DMS153 (cell line): Measurements from ENCODE around the gene RAB36.

Experiments
- DNase-seq: peaks from one replicate; lab custom pipeline; 2025; lab: John Stamatoyannopoulos, UW

Gene RAB36

GRCh38 chr22:23182309-23183060 is 37.2 kb downstream of the RAB36 start:
- DNase-seq: peak; percentile 85

- DNase-seq: no peak
Measured at GRCh38 chr22:23183061-23183698, 37.9 kb downstream of the RAB36 start.

- DNase-seq: no peak
Measured at GRCh38 chr22:23184100-23184763, 39.0 kb downstream of the RAB36 start.

GRCh38 chr22:23184764-23185113 is 39.5 kb downstream of the RAB36 start:
- peak; percentile 78 for DNase-seq

- no peak for DNase-seq
Measured at GRCh38 chr22:23187211-23187610, 41.9 kb downstream of the RAB36 start.

GRCh38 chr22:23187871-23188700 is 42.8 kb downstream of the RAB36 start:
- DNase-seq: no peak

GRCh38 chr22:23190526-23190925 is 45.2 kb downstream of the RAB36 start:
- no peak for DNase-seq

GRCh38 chr22:23192133-23192532 is 46.9 kb downstream of the RAB36 start:
- peak; percentile 90 for DNase-seq

- DNase-seq: no peak
Measured at GRCh38 chr22:23192558-23192957, 47.3 kb downstream of the RAB36 start.

GRCh38 chr22:23193196-23193827 is 48.0 kb downstream of the RAB36 start:
- no peak for DNase-seq

- DNase-seq: no peak
Measured at GRCh38 chr22:23193882-23194281, 48.6 kb downstream of the RAB36 start.

GRCh38 chr22:23196165-23196564 is 50.9 kb downstream of the RAB36 start:
- no peak for DNase-seq

GRCh38 chr22:23197836-23198235 is 52.6 kb downstream of the RAB36 start:
- DNase-seq: no peak

GRCh38 chr22:23199159-23199558 is 53.9 kb downstream of the RAB36 start:
- no peak for DNase-seq

- DNase-seq: no peak
Measured at GRCh38 chr22:23200898-23201297, 55.6 kb downstream of the RAB36 start.

- no peak for DNase-seq
Measured at GRCh38 chr22:23202812-23203451, 57.7 kb downstream of the RAB36 start.

GRCh38 chr22:23203452-23204124 is 58.3 kb downstream of the RAB36 start:
- no peak for DNase-seq

GRCh38 chr22:23204125-23204488 is 58.8 kb downstream of the RAB36 start:
- no peak for DNase-seq

GRCh38 chr22:23204541-23205157 is 59.4 kb downstream of the RAB36 start:
- peak; percentile 45 for DNase-seq

GRCh38 chr22:23205339-23206049 is 60.2 kb downstream of the RAB36 start:
- DNase-seq: no peak
